CD4-positive, alpha-beta T cell treated with Interleukin-10 for 1 hour (primary cell): ENCODE data around the gene TBRG4.
A peak's percentile ranks its signal among the peaks of the same experiment; 100 is the strongest.

Experiments used
- DNase-seq: peaks from one replicate; pipeline ENCODE4 v3.0.0-alpha.2; 2020

TBRG4 gene

DNA sequence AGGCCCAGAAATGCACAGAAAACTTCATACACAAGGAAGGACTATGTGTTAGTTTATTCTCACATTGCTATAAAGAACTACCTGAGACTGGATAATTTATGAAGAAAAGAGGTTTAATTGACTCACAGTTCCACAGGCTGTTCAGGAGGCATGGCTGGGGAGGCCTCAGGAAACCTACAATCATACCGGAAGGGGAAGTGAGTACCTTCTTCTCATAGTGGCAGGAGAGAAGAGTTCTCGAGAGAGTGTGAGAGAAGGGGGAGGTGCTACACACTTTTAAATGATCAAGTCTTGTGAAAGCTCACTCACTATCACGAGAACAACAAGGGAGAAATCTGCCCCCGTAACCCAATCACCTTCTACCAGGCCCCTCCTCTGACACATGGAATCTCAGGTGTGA is 29.3 kb upstream of the TBRG4 start:
- DNase-seq: no peak

DNA sequence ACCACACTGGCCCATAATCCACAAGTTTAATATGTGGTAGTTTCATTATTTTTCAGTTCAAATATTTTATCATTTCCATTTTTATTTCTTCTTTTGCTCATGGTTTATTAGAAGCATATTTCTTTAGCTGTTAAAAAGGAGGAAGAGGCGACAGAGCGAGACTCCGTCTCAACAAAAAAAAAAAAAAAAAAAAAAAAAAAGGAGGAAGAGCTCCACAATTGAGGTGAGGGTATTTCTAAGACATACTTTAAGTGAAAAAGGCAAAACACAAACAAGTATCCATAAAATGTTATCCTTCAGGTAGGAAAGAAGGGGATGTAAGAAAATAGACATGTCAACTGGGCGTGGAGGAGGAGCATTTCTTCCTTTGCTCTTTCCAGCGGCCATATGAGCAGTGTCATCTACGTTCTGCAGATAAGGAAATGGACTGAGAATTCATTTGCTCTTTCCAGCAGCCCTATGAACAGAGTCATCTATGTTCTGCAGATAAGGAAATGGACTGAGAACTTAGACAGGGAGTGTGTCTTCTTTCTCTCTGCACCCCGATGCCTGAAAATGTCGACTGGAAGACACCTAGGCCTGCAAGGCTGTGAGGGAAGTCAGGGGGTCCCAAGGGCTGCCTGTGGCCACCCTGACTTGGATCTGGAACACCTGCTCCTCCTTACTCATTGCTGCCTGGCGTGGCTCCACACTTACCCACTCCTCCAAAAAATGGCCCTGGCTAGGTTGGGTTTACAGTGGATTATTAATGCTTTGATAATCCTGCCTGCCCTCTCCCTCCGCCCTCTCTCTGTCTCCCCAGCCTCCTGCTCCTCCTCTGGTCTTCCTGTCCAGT is 27.2 kb upstream of the TBRG4 start:
- no peak for DNase-seq

GRCh38 chr7:45136106-45137060 is 24.9 kb upstream of the TBRG4 start:
- peak; percentile 78 for DNase-seq

GRCh38 chr7:45133877-45134276 is 22.4 kb upstream of the TBRG4 start:
- DNase-seq: no peak

DNA sequence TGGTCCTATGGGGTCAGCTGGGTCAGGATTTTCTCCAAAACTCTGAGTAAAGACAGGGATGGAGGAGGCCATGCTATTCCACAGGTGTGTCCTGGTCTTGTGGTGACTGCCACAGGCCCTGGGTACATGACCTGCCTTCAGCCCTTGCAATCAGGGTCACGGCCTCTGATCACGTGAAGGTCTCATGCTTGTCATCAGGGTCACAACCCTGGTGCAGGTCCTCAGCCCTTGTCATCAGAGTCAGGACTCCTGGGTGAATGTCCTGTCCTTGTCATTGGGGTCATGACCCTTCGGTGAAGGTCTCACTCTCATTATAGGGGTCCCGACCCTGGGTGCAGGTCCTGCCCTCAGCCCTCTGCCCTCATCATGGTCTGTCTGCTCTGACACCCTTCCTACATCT is 21.9 kb upstream of the TBRG4 start:
- no peak for DNase-seq

DNA sequence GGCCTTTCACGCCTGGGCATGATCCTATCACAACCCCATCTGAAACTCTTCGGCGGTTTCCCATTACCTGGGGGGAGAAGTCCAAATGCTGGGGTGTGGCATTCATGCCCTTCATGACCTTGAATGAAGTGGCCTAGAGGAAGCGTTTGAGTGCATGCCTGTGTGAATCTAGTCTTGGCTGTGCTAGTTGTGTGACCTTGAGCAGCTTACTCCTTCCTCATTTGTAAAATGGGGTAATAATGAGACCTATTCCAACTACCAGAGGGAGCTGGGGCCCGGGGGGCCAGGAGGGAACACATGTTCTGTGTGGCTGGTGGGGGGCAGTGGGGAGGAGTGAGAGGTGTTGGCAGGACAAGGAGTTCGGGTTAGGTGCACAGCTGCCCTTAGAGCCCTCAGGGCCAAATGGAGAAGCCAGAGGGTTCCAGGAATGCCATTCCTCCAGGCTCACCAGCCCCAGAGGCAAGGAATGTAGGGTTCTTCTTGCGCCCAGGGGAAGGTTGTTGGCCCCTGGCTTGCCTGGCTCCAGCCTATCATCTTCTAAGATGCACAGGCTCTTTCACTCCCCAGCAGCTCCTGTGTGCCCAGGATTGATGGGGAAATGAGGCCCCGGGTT is 21.3 kb upstream of the TBRG4 start:
- no peak for DNase-seq

DNA sequence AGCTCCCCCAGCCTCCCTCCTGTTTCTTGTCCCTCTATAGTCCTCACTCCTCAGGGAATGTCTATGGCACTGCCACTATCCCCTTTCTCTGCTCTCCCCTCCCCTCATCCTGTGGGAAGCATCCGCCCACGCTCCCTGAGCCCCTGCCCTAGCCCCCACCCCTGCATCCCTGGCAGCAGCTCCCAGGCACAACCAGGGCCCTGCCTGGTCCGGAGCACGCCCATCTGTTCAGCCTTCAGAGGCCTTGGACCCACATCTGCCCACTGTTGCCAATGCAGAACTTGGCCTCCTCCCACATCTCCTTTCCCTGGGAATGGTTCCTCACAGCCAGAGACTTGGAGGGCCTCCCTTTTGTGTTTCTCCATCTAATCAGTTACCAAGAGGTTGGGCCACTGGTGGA is 20.4 kb upstream of the TBRG4 start:
- no peak for DNase-seq

DNA sequence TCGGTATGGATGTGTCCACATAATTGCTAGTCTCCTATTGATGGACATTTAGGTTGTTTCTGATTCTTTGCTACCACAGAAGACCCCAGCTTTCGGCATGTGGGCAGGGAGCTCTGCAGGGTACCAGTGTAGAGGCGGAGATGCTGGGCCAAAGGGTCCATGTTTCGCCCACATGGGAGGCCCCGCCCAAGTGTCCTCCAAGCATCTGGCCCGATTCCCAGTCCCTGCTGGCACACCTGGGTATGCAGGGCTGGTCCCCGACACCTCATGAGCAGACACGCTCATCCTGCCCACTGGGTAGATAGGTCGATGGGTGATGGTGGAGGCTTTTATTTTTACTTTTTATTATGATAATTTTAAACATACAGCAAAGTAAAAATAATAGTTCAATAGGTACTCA is 19.4 kb upstream of the TBRG4 start:
- DNase-seq: no peak

DNA sequence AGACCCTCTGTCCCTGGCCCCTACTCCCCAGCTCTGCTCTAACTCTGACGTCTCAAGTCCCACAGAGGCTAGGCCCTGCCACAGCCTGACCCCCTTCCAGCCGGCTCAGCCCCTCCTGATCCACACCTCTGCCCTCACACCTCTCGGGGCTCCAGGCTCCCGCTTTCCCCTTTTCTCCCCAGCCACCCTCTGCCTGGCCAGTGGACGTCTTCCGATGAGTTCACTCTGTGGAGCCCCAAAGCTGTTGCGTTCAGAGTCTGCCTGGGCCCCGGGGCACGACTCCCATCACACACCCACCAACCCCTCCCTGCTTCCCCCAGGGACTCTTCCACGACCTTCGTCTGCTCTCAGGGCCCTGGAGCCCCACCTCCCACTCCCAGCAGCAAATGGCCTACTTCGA is 18.4 kb upstream of the TBRG4 start:
- DNase-seq: no peak

DNA sequence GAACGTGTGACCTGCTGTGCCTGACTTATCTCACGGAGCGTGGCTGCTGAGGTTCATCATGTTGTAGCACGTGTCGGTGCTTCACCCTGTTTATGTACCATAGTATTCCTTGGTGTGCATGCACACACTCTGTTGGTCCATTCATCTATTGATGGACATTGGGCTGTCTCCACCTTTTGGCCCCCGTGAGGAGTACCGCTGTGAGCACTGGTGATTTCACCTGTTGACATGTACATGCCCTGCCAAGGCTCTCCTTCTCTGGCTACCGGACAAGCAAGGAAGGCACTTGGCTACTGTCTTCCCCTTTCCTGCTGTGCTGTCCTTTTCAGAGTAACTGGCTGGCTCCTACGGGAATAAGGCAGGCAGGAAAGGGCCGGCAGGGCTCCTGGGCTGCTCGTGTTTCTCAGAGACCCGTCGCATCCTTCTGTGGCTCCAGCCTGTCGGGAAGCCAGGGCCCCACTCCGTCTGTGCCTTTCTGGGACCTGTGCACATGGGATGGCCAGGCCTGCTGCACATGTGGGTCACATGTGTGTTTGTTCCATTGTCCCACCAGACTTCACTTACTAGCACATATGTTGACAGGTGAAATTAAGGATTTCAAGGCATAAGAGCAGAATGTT is 17.8 kb upstream of the TBRG4 start:
- DNase-seq: no peak

DNA sequence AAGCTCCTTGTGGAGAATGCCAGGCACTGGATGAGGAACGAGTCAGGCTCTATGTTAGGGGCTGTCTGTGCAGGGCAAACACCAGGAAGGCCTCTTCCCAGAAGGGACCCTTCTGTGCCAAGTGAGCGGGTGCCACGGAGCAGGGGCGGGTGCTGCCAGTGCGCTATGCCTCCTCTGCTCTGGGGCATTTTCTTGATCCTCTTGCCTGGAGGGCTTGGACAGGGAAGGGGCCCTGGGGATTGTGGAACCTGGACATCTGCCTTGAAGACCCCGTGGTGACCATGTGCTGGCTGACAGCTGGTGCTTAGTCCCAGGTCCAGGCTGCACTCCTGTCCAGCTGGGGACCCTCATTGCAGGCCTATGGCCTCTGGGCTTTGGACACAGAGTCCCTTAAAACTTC is 15.4 kb upstream of the TBRG4 start:
- DNase-seq: no peak

DNA sequence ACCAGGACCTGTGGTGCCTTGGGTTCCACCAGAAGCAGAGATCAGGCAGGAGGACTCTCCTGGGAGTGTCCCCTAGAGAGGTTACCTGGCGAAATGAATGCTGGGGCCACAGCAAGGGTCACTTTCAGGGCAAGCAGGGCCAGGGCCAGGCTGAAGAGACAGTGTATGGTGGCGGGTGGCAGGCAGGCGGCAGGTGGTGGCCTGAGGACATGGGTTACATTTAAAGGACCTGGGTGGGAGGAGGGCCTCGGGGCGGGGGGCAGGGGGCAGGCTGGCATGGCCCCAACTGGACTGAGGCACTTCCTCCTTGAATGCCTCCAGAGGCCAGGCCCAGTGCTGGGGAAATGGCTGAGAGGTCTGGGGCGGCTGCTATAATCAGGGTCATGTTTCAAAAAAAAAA is 14.7 kb upstream of the TBRG4 start:
- no peak for DNase-seq

- DNase-seq: no peak
These were observed 13.9 kb upstream of the TBRG4 start for GRCh38 chr7:45125193-45125904.

DNA sequence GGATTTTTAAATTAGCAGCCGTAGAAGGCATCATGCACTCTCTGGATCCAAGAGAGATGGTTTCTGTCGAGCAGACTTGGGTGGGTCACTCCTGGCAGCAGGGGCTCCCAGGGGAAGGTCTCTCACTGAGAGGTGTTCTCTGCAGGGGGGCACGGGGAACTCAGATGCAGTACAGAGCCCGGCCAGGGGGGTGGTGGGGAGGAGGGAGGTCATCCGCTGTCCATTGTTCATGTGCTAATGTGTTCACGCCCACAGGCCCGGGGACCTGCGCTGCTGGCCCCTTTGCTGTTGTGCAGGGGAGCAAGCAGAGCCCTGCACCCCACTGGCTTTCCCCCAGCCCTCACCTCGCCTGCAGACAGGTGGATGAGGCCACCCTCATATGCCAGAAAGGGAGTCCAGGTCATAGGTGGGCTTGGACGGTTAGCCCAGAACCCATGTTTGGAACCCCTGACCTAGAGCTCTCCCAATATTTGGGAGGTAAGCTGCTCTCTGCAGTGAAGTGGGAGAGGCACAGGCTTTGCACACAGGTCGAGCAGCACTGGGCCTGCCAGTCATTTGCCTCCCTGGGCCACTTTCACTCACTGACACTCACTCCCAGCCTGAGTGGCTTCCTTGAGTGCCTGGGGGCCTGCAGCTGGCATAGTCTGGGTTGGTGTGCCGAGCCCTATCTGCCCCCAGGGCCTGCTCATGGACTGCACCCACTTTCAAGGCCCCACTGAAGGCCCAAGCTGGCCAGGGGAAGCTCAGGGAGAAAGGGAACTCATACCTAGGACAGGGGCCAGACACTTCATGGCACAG is 12.6 kb upstream of the TBRG4 start:
- no peak for DNase-seq

DNA sequence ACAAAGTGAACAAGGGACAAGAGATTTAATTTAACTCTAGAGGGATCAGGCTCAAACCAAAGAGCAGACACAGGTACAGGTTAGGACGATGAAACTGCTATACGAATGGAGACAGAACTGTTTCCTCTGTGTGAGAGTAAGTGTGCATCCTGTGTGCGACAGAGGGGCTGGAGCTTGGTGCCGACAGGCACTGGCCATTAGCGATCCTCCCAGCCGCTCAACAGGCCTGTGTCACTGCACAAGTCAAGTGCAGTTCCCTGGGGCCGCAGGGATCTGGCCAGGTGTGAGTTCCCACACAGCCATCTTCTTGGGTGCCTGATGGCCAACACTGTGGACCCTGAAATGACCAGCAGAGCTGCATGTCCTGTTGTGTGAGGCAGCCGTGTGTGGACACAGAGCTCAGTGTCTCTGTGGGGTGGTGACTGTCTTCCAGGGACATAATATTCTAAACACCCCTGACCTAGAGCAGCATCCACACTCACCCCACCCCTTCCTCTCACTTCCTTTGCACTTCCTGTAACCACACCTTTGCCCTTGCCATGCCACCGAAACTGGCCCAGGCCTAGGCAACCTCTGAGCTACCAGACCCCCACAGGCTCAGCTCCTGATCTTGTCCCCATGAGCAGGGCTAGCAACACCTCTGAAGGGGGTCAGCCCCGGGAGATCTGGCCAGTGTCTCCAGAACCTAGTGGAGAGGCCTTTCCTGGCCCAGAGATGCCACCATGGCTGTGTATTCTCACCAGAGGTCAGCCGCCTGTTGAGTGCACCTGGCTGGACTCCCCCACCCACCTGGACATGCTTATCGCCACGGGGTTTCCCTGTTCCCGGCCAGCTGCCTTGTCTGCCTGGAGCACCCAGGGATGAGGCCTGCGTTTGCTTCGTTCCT is 11.7 kb upstream of the TBRG4 start:
- DNase-seq: peak; percentile 28

GRCh38 chr7:45119550-45119949 is 8.1 kb upstream of the TBRG4 start:
- DNase-seq: no peak

DNA sequence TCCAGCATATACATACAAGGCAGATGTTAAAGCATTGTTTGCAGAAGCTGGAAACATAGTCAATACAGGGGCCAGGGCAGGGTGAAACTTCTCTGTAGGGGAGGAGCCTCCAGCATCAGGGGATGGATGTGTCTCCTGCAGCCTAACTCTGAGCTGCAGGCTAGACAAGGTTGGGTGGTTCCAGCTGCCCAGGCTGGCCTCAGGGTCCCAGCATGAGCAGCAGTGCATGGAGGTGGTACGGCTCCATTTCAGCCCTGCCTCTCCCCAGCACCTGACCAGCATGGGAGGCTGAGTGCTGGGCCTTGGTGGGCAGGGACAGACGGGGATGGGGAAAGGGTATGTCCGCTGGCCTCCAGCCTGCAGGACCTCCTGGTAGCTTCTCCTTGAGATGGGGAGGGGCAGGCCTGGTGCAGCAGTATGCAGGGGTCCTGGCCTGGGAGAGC is 7.4 kb upstream of the TBRG4 start:
- no peak for DNase-seq

DNA sequence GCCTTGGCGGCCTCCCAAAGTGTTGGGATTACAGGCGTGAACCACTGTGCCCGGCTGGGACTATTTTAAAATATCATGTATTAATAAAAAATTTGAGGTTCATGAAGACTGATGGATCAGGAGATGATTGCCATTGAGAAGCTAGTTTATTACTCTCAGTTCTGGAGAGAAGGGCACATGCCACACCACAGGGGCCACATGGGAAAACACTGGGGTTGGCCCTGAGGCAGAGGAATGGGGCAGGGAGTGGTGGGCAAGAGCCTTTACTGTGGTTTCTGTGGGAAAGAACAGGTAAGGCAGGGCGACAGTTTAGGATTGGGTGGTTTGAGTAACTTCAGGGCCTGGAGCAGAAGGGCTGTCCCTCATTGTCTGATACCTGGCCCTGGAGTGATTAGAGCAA is 6.8 kb upstream of the TBRG4 start:
- DNase-seq: no peak

GRCh38 chr7:45117582-45117981 is 6.1 kb upstream of the TBRG4 start:
- no peak for DNase-seq

GRCh38 chr7:45116048-45116447 is 4.6 kb upstream of the TBRG4 start:
- no peak for DNase-seq
